Measurements from ENCODE around the gene ALK.

The ALK gene

DNA sequence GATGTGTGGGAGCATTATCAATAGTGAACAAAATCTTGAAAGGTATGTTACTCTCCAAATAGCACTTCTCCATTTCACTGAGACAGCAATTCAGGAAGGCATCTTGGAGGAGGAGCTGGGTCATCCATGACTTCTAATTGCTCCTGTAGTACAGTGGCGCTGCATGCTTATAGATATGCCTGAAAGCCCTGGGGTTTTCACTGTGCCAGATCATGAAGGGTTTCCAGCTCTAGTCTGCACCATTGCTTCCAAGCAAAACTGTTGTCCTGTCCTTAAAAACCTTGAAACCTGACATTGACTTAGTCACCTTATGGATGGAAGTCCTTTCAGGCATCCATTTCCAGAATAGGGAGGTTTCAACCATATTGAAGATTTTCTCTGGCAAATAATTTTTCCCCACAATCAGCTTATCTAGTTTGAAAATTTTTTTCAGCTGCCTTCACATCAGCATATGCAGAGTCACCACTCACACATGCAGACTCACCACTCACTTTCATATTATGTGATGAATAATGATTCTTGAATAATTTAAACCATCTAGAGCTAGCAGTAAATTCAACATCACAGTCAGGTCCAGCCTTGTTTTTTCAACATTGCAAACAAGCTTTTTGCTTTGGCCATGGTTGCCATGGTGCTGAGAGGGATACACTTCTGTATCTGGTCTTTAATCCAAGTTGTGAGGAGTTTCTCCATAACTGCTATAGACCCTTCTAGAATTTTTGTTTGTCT is 509.0 kb downstream of the ALK start:
- no peak overlapping the region for H3K4me3 Mint-ChIP-seq
- no peaks in the 10 kb centered on the region for H3K36me3 Mint-ChIP-seq
- no peaks in the 10 kb centered on the region for H3K4me1 Mint-ChIP-seq
- no peaks in the 10 kb centered on the region for H3K9me3 Mint-ChIP-seq
- no peak overlapping the region for H3K27ac Mint-ChIP-seq
- DNase-seq (ENCODE audit: low spot score in 2 of 2) (no peak), ATAC-seq (no peak)

- DNase-seq (ENCODE audit: low spot score in 2 of 2) (no peak), ATAC-seq (no peak)
- Mint-ChIP-seq H3K27ac (no peak overlapping the region), H3K36me3 (no peaks in the 10 kb centered on the region), H3K9me3 (no peaks in the 10 kb centered on the region), H3K4me3 (no peak overlapping the region), H3K4me1 (no peaks in the 10 kb centered on the region)
Observed at GRCh38 chr2:29405707-29406106, 515.7 kb downstream of the ALK start.

DNA sequence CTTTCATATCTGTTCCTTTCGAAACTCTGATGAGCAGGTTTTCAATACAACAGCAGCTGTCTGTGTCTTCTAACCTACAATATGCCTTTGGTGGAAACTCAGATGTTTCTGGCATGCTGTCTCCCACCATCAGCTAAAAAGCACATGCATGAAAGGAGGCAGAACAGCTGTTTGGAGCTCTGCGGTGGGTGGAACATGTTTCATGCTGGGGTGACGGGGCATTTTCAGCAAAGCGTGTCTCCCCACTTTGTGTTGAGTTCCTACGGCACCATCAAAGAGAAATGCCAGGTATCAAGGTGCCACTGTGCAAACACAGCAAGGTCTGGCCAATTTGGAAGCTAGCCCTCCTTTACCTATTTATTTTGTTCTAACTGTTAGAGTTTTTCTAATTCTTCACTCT is 516.1 kb downstream of the ALK start:
- H3K27ac Mint-ChIP-seq: no peak overlapping the region
- no peaks in the 10 kb centered on the region for H3K9me3 Mint-ChIP-seq
- DNase-seq (ENCODE audit: low spot score in 2 of 2): no peak
- H3K4me3 Mint-ChIP-seq: no peak overlapping the region
- H3K4me1 Mint-ChIP-seq: no peaks in the 10 kb centered on the region
- ATAC-seq: no peak
- H3K36me3 Mint-ChIP-seq: no peaks in the 10 kb centered on the region

DNA sequence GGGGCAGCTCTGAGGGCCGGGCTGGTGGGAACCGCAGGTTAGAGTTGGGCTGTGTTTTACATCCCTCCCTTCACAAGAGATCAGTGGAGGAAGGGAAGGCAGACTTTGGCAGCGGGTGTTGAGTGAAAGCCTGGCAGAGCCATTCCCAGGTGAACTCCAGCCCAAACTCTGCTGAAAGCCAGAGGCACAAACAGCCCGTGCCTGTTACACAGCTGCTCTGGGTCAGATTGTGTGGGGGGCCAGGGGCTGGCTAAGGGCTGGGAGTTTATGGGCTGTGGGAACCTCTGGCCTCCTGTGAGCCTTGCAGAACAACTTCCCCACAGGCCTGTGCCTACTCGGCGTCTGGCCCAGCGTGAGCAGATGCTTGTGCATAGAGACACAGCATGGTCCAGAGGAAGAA is 519.4 kb downstream of the ALK start:
- DNase-seq (ENCODE audit: low spot score in 2 of 2) (no peak), ATAC-seq (no peak)
- Mint-ChIP-seq H3K4me1 (no peaks in the 10 kb centered on the region), H3K4me3 (no peak overlapping the region), H3K9me3 (no peaks in the 10 kb centered on the region), H3K36me3 (no peaks in the 10 kb centered on the region), H3K27ac (no peak overlapping the region)

DNA sequence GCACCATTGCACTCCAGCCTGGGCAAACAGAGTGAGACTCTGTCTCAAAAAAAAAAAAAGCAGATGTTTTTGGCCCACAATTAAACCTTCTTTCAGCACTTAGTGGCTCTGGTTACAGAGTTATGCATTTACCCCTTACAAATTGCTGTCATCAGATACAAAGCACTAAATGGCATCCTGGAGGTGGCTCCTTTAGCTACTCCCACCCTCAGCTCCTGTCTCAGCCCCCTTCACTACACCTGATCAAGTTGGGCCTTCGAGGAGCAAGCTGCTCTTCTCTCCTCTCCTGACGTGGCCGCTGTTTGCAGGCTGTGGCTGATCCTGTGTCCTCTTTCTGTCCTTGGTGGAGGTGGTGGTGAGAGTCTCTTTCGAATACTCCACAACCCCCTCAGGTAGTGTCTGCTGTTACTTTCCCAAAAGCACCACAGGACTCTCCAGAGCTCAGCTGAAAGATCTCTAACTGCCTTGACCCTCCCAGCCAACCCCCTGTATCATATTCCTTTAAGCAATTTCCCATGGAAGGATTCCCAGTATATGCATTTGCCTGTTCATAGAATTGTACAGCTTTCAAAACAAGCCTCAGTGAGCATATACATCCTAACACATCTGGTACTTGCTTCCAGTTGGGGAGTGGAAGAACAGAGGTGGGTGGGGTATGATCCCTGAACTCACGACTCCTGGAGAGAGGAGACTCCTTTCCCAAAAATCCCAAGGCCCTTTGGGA is 520.3 kb downstream of the ALK start:
- Mint-ChIP-seq H3K9me3 (no peaks in the 10 kb centered on the region), H3K27ac (no peak overlapping the region), H3K4me1 (no peaks in the 10 kb centered on the region), H3K36me3 (no peaks in the 10 kb centered on the region), H3K4me3 (no peak overlapping the region)
- DNase-seq (ENCODE audit: low spot score in 2 of 2) (no peak), ATAC-seq (no peak)

DNA sequence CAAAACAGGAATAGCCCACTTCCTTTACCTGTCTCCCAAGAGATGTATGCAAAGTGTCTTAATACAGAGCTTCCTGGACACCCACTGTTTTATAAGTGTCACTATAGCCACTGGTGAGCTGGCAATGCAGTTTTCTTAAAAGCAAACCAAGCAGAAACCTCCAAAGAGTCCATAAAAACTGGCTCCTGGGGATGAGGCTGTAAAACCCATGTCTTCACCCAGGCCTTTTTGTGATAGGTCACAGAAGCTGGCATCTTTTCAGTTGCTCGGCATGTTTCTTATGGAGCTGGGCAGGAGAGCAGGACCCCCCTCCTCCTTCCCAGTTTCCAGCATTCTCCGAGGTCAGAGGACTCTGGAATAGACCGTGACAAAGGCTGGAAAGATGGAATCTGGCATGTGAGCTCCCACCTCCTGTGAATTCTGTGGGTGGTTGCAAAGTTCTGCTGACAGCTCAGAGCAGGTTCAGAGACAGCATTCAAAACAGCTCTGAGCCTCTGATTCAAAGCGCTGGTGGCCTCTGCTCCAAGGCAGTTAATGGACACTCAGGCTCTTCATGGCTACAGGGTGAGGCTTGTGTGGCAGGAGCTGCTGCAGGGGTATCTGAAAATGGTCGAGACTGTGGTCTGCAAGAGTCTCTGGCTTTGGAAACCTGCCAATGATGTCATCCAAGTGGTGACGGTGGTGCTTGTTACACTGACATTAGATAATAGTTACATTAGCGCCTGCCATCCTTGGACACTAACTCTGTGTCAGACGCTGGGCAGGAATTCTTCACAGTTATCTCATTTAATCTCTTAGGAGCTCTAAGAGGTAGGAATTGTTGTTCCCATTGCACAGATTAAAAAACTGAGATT is 522.8 kb downstream of the ALK start:
- H3K4me3 Mint-ChIP-seq: no peak overlapping the region
- no peaks in the 10 kb centered on the region for H3K4me1 Mint-ChIP-seq
- no peak overlapping the region for H3K27ac Mint-ChIP-seq
- no peaks in the 10 kb centered on the region for H3K36me3 Mint-ChIP-seq
- no peaks in the 10 kb centered on the region for H3K9me3 Mint-ChIP-seq
- no peak for DNase-seq (ENCODE audit: low spot score in 2 of 2)
- ATAC-seq: no peak

- Mint-ChIP-seq H3K9me3 (no peaks in the 10 kb centered on the region), H3K4me3 (no peak overlapping the region), H3K27ac (no peak overlapping the region), H3K36me3 (no peaks in the 10 kb centered on the region), H3K4me1 (no peaks in the 10 kb centered on the region)
- DNase-seq (ENCODE audit: low spot score in 2 of 2) (no peak), ATAC-seq (no peak)
Observed at GRCh38 chr2:29397713-29398112, 523.7 kb downstream of the ALK start.

GRCh38 chr2:29397039-29397438 is 524.3 kb downstream of the ALK start:
- no peak for DNase-seq (ENCODE audit: low spot score in 2 of 2)
- no peak overlapping the region for H3K27ac Mint-ChIP-seq

GRCh38 chr2:29394981-29395350 is 526.4 kb downstream of the ALK start:
- Mint-ChIP-seq H3K4me3 (no peak overlapping the region), H3K27ac (no peak overlapping the region), H3K4me1 (no peaks in the 10 kb centered on the region), H3K36me3 (no peaks in the 10 kb centered on the region), H3K9me3 (no peaks in the 10 kb centered on the region)
- ATAC-seq: no peak
- DNase-seq (ENCODE audit: low spot score in 2 of 2): no peak

More at GRCh38 chr2:29397039-29397438, 524.3 kb downstream of the ALK start:
- H3K9me3 Mint-ChIP-seq: no peaks in the 10 kb centered on the region
- H3K36me3 Mint-ChIP-seq: no peaks in the 10 kb centered on the region
- no peak overlapping the region for H3K4me3 Mint-ChIP-seq
- ATAC-seq: no peak
- no peaks in the 10 kb centered on the region for H3K4me1 Mint-ChIP-seq

GRCh38 chr2:29394311-29394980 is 526.9 kb downstream of the ALK start:
- no peak overlapping the region for H3K4me3 Mint-ChIP-seq

GRCh38 chr2:29393676-29394075 is 527.7 kb downstream of the ALK start:
- ATAC-seq (no peak), DNase-seq (ENCODE audit: low spot score in 2 of 2) (no peak)
- Mint-ChIP-seq H3K4me3 (no peak overlapping the region), H3K27ac (no peak overlapping the region), H3K4me1 (no peaks in the 10 kb centered on the region), H3K9me3 (no peaks in the 10 kb centered on the region), H3K36me3 (no peaks in the 10 kb centered on the region)

More at GRCh38 chr2:29394311-29394980, 526.9 kb downstream of the ALK start:
- Mint-ChIP-seq H3K27ac (no peak overlapping the region), H3K36me3 (no peaks in the 10 kb centered on the region), H3K4me1 (no peaks in the 10 kb centered on the region), H3K9me3 (no peaks in the 10 kb centered on the region)
- DNase-seq (ENCODE audit: low spot score in 2 of 2) (no peak), ATAC-seq (no peak)

DNA sequence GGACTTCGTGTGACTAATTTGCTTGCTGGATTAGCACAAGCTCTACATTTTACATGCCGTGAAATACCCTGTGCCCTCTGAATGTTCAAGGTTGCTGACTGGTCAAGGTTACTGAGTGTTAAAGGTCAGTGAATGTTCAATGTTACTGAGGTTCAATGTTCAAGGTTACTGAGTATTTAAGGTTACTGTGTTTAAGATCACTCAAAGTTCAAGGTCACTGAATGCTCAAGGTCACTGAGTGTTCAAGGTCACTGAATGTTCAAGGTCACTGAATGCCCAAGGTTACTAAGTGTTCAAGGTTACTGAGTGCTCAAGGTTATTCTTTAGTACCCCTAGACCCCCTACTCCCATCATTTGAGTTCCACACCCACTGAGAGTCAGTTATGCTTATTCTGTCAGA is 528.6 kb downstream of the ALK start:
- DNase-seq (ENCODE audit: low spot score in 2 of 2) (no peak), ATAC-seq (no peak)
- H3K36me3 Mint-ChIP-seq: no peaks in the 10 kb centered on the region
- H3K27ac Mint-ChIP-seq: no peak overlapping the region
- H3K9me3 Mint-ChIP-seq: no peaks in the 10 kb centered on the region
- no peak overlapping the region for H3K4me3 Mint-ChIP-seq
- H3K4me1 Mint-ChIP-seq: no peaks in the 10 kb centered on the region

GRCh38 chr2:29390136-29390535 is 531.2 kb downstream of the ALK start:
- H3K9me3 Mint-ChIP-seq: no peaks in the 10 kb centered on the region
- H3K4me1 Mint-ChIP-seq: no peaks in the 10 kb centered on the region
- no peaks in the 10 kb centered on the region for H3K36me3 Mint-ChIP-seq
- no peak overlapping the region for H3K4me3 Mint-ChIP-seq
- H3K27ac Mint-ChIP-seq: no peak overlapping the region
- no peak for ATAC-seq
- DNase-seq (ENCODE audit: low spot score in 2 of 2): no peak

- H3K4me3 Mint-ChIP-seq: no peak overlapping the region
- H3K4me1 Mint-ChIP-seq: no peaks in the 10 kb centered on the region
- no peaks in the 10 kb centered on the region for H3K36me3 Mint-ChIP-seq
- no peak overlapping the region for H3K27ac Mint-ChIP-seq
- no peak for ATAC-seq
- DNase-seq (ENCODE audit: low spot score in 2 of 2): no peak
- no peaks in the 10 kb centered on the region for H3K9me3 Mint-ChIP-seq
Observed at GRCh38 chr2:29389686-29390085, 531.7 kb downstream of the ALK start.

DNA sequence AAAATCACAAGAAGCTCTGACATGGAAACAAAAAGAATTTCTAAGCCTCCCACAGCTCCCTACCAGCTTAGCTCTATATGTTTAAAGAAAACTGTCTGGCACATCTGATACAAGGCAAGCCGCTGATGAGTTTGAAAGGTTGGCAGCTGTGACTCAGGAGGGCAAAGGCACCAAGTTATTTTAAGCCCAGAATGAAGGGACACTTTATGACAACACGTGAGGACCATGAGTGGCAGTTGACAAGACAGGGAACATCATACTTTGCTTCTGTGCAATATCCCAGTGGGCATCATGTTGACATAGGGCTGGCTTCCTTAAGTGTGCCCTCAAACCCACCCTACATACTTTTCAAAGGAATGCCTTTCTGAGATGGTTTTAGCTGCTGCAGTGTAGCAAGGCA is 533.3 kb downstream of the ALK start:
- Mint-ChIP-seq H3K4me3 (no peak overlapping the region), H3K27ac (no peak overlapping the region), H3K9me3 (no peaks in the 10 kb centered on the region), H3K36me3 (no peaks in the 10 kb centered on the region), H3K4me1 (no peaks in the 10 kb centered on the region)
- no peak for ATAC-seq
- DNase-seq (ENCODE audit: low spot score in 2 of 2): no peak

All from stimulated activated effector memory CD8-positive, alpha-beta T cell treated with anti-CD3 and anti-CD28 coated beads, Interleukin-12 subunit alpha, Interleukin-12 subunit beta, amount 100 ng/mL, for 72 hours (primary cell).